Thymus (tissue), 11 donors: ENCODE measurements around the gene KIFC3. TPM values are rescaled to one million over a fixed set of nuclear protein-coding genes. Genes with fewer than 3 reads are reported as not detected.

ENCODE experiments used
- DNase-seq, 9 donors: peaks; one replicate each; pipeline ENCODE4 v3.0.0-alpha.2; 2013; ENCODE audit warnings: low spot score in 9 of 9, low read depth in 6 of 9, missing footprints in 1 of 9
- H3K27ac ChIP-seq, 2 donors: one replicate each; pipeline ENCODE4 v1.5.1; 2013; ENCODE audit warnings: control low read depth in 1 of 2, low read depth in 1 of 2, low read length in 1 of 2, mild to moderate bottlenecking in 1 of 2, moderate library complexity in 1 of 2
- H3K27me3 ChIP-seq, 2 donors: one replicate each; pipeline ENCODE4 v1.5.1; 2013; ENCODE audit warnings: low read length in 1 of 2; ENCODE audit not compliant: control insufficient read depth in 2 of 2, insufficient read depth in 1 of 2
- H3K36me3 ChIP-seq, 2 donors: one replicate each; pipeline ENCODE4 v1.5.1; 2013; ENCODE audit warnings: low read length in 1 of 2, mild to moderate bottlenecking in 1 of 2, moderate library complexity in 1 of 2; ENCODE audit not compliant: control insufficient read depth in 2 of 2, insufficient read depth in 2 of 2
- H3K4me1 ChIP-seq, 2 donors: one replicate each; pipeline ENCODE4 v1.5.1; 2013; ENCODE audit warnings: low read length in 2 of 2; ENCODE audit not compliant: control insufficient read depth in 2 of 2, insufficient read depth in 2 of 2
- H3K4me3 ChIP-seq, 2 donors: one replicate each; pipeline ENCODE4 v1.5.1; 2013; ENCODE audit warnings: low read length in 2 of 2, control low read depth in 1 of 2, mild to moderate bottlenecking in 1 of 2
- H3K9me3 ChIP-seq, 2 donors: one replicate each; pipeline ENCODE4 v1.5.1; 2013; ENCODE audit warnings: low read length in 1 of 2, mild to moderate bottlenecking in 1 of 2; ENCODE audit not compliant: control insufficient read depth in 2 of 2, insufficient read depth in 1 of 2
- WGBS: extraction: QIAGEN DNeasy Blood & Tissue Kit; methylation state at CpG from one replicate; pipeline ENCODE4 v1.1.7; 2013; 5-methylcytosine and 5-hydroxymethylcytosine counted together
- polyA plus RNA-seq: library from polyadenylated mRNA; stranded (reverse); fragments of 200-250 nt; gene quantifications from one replicate; pipeline ENCODE4 v1.2.3, GENCODE V29; 2013
- total RNA-seq: library from RNA; stranded (reverse); fragments of 120-200 nt; gene quantifications from one replicate; pipeline ENCODE4 v1.2.4, GENCODE V29; 2013
- donor health status: healthy.

KIFC3 gene
- total and polyA plus RNA-seq, 2 donors = 3.8 to 9.2 TPM

DNA sequence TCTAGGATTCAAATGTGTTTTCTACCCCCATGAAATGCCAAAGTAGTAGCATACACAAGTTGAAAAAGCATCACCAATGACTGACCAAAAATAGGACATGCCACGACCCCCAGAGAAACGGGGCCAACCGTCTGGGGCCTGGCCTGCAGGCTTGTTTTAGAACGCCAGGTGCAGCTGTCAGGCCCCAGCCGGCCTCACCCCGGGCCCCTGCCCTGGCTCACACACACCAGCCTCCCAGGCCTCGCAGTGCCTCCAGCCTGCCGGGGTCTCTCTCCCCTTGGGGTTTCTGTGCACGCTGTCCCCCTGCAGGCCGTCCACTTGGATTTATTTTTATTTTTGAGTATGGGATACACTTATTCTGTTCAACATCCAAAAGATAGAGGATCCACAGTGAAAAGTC, 58.8 kb downstream of the KIFC3 start:
- Histone ChIP-seq H3K27me3 (no peaks in the 10 kb centered on the region), H3K4me3 (no peak overlapping the region), H3K4me1 (no peaks in the 10 kb centered on the region), H3K36me3 (peaks cover 12 to 34% of the 10 kb centered on the region in 2 donors), H3K9me3 (no peaks in the 10 kb centered on the region), H3K27ac (no peak overlapping the region)
- WGBS = 93% methylated on average over 10 of the region's 10 CpGs
- DNase-seq = no peak

DNA sequence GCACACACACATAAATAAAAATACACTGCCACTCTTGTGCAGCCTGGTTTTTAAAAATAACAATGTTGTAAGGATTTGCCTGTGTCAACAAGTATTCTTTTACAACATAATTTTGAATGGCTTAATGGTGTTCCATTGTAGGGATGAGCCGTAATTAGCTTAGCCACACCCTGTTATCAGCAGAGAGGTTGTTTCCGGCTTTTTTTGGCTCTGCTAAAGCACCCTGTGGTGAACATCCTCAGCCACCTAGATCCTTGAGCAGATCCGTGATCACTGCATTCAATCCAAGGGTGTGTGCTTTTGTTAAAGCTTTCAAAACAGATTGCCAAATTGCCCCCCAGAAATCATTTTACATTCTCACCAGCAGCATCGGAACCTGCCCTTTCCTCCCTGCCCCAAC, 59.7 kb downstream of the KIFC3 start:
- Histone ChIP-seq H3K4me3 (no peak overlapping the region), H3K4me1 (no peaks in the 10 kb centered on the region), H3K9me3 (no peaks in the 10 kb centered on the region), H3K27ac (no peak overlapping the region), H3K36me3 (peaks cover 9 to 28% of the 10 kb centered on the region in 2 donors), H3K27me3 (no peaks in the 10 kb centered on the region)
- no peak for DNase-seq
- 95% methylated on average over 4 of the region's 4 CpGs for WGBS

- Histone ChIP-seq H3K36me3 (peaks cover 9 to 24% of the 10 kb centered on the region in 2 donors), H3K4me1 (peaks cover 4 to 5% of the 10 kb centered on the region in 2 donors), H3K4me3 (no peak overlapping the region), H3K27me3 (no peaks in the 10 kb centered on the region), H3K27ac (no peak overlapping the region), H3K9me3 (no peaks in the 10 kb centered on the region)
- WGBS = 98% methylated on average over 16 of the region's 16 CpGs
- no peak for DNase-seq
Observed at GRCh38 chr16:57741660-57742191, 60.6 kb downstream of the KIFC3 start.

DNA sequence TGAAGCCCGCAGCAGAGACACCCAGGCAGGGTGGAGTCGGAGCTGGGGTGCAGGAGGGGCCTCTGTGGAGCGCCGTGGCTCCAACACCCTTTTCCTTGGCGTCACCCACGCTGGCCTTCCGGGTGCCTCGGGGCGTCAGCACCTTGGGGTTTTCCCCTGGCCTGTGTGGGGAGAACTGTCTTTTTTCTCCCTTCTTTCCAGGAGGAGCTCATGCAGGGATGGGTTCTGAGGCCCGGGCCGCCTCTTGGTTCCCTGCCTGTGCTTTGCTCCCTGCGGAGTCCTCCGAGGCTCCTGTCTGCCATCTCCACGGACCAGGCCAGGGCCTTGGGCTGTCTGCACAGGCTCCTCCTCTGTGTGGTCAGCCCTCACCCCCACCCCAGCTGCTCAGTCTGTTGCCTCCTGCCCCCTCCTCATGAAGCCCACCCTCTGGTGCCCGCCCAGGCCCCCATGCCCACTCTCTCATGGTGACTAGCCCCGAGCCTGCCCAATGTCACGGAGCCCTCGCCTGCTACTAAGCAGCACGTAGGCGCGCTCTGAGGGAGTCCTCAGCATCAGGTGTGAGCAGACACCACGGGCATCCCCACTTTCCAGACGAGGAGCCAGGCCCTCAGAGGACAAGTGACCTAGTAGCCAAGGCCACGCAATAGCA, 61.7 kb downstream of the KIFC3 start:
- Histone ChIP-seq H3K27me3 (no peaks in the 10 kb centered on the region), H3K4me1 (peaks cover 11 to 13% of the 10 kb centered on the region in 2 donors), H3K27ac (no peak overlapping the region), H3K36me3 (peaks cover 9 to 24% of the 10 kb centered on the region in 2 donors), H3K4me3 (no peak overlapping the region), H3K9me3 (no peaks in the 10 kb centered on the region)
- WGBS = 98% methylated on average over 24 of the region's 24 CpGs
- DNase-seq = no peak

- Histone ChIP-seq H3K27me3 (no peaks in the 10 kb centered on the region), H3K9me3 (no peaks in the 10 kb centered on the region), H3K36me3 (peaks cover 9 to 24% of the 10 kb centered on the region in 2 donors), H3K4me3 (no peak overlapping the region), H3K27ac (no peak overlapping the region), H3K4me1 (peaks cover 11 to 13% of the 10 kb centered on the region in 2 donors)
- no peak for DNase-seq
- WGBS = 98% methylated on average over 18 of the region's 18 CpGs
Observed at GRCh38 chr16:57739756-57740422, 62.4 kb downstream of the KIFC3 start.

- H3K9me3 ChIP-seq = no peaks in the 10 kb centered on the region
- H3K27ac ChIP-seq = no peak overlapping the region
- peaks cover 9 to 17% of the 10 kb centered on the region in 2 donors for H3K36me3 ChIP-seq
- no peaks in the 10 kb centered on the region for H3K27me3 ChIP-seq
- H3K4me3 ChIP-seq = no peak overlapping the region
- peaks cover 13 to 19% of the 10 kb centered on the region in 2 donors for H3K4me1 ChIP-seq
- WGBS = over 99% methylated on average over 7 of the region's 7 CpGs
- DNase-seq = no peak
Observed at GRCh38 chr16:57738844-57739243, 63.4 kb downstream of the KIFC3 start.

DNA sequence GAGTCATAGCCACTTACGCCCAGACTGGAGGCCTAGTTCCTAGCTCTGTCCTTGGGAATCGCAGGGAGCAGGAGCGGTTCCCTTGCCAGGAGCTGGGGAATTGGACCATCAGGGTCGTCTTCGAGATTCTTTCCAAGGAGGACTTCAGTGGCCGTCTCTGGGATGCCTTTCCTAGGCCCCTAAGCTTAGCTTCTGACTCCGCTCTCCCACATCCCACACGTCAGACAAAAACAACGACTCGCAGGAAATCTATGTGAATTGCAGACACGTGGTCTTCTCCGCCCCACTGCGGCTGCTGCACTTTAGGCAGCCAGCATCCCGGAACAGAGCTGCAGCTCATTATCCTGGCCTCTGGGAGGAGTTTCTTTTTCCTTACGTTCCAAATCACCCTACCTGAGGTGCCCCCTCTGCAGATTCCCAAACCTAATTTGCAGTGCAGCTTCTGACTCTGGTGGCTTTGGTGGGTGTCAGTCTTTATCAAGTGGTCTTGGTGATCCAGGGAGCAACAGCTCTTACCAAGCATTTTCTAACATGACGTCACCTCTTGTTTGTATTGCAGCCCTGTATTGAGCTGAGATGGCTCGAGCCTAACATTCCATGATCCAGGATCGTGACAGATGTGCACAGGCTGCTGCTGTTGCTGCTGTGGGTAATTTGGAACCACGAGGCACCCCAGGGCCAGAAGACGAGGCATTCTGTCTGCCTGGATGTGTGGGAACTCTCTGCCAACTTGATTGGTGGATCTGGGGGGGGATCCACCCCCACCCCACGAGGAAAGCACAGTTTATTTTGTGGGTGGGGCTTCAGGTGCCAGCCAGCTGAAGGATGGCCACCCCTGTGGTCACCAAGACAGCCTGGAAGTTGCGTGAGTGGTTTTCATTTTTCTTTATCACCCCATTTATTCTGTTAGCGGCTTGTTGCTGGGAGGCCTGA, 65.6 kb downstream of the KIFC3 start:
- H3K4me3 ChIP-seq = peak overlapping the region; percentile 80 to 86
- WGBS = 19% methylated on average over 23 of the region's 23 CpGs
- no peaks in the 10 kb centered on the region for H3K27me3 ChIP-seq
- peaks cover 13 to 19% of the 10 kb centered on the region in 2 donors for H3K4me1 ChIP-seq
- DNase-seq = peak in 5 of 9 donors; percentile 24 to 63 (median 29)
- peaks cover 5 to 8% of the 10 kb centered on the region in 2 donors for H3K36me3 ChIP-seq
- H3K27ac ChIP-seq = peak overlapping the region in 1 of 2 donors; percentile 72
- no peaks in the 10 kb centered on the region for H3K9me3 ChIP-seq

GRCh38 chr16:57735755-57736418, 66.4 kb downstream of the KIFC3 start, which contains the start of gene KATNB1:
KATNB1 (plus strand) TSS chr16:57735770; CDS start chr16:57737244, 1,474 bp downstream.
- DNase-seq = no peak
- Histone ChIP-seq H3K36me3 (peaks cover 5 to 7% of the 10 kb centered on the region in 2 donors), H3K4me3 (peak within 1 kb of the TSS; percentile 80 to 86), H3K9me3 (no peaks in the 10 kb centered on the region), H3K27me3 (no peaks in the 10 kb centered on the region), H3K27ac (peak within 1 kb of the TSS; percentile 77 to 82), H3K4me1 (peaks cover 13 to 19% of the 10 kb centered on the region in 2 donors)
- 2% methylated on average over 35 of the region's 35 CpGs for WGBS
